Ureter (tissue), 1 donor: ENCODE data around the gene PSG3. TPM values are rescaled to one million over a fixed set of nuclear protein-coding genes. Genes with fewer than 3 reads are reported as not detected.
A peak's percentile ranks its signal among the peaks of the same experiment; 100 is the strongest.
"Not testable (repeated sequence)": the region's sequence is repeated elsewhere in the genome, so short reads cannot be mapped to it uniquely, and the experiment has no call there.

Experiments
- DNase-seq: peaks from one replicate; pipeline ENCODE4 v3.0.0-alpha.2; 2020; ENCODE audit warnings: low spot score
- total RNA-seq: library from RNA; stranded (reverse); gene quantifications from one replicate; pipeline ENCODE4 v1.2.4, GENCODE V29; 2023
- donor health status: DM: yes; HTN: yes; CAD: no.

Gene PSG3
- not detected for total RNA-seq

- not testable (repeated sequence) for DNase-seq
Observed at GRCh38 chr19:42740381-42740780, at the start of gene PSG3. PSG3 (minus strand) TSS chr19:42740481; CDS start chr19:42740384, 97 bp downstream.

- not testable (repeated sequence) for DNase-seq
Observed at GRCh38 chr19:42788766-42789165, 48.5 kb upstream of the PSG3 start.

GRCh38 chr19:42787766-42788165 lies 47.5 kb upstream of the PSG3 start:
- DNase-seq = not testable (repeated sequence)

- DNase-seq = peak; percentile 52
Observed at GRCh38 chr19:42776750-42777612, 36.7 kb upstream of the PSG3 start.

- not testable (repeated sequence) for DNase-seq
Observed at GRCh38 chr19:42774510-42775158, 34.4 kb upstream of the PSG3 start.

- DNase-seq = not testable (repeated sequence)
Observed at GRCh38 chr19:42767319-42767718, 27.0 kb upstream of the PSG3 start.

GRCh38 chr19:42766871-42767270 lies 26.6 kb upstream of the PSG3 start:
- DNase-seq = not testable (repeated sequence)

GRCh38 chr19:42764836-42765235 lies 24.6 kb upstream of the PSG3 start:
- no peak for DNase-seq

GRCh38 chr19:42762789-42763188 lies 22.5 kb upstream of the PSG3 start:
- DNase-seq = no peak

- not testable (repeated sequence) for DNase-seq
Observed at GRCh38 chr19:42761924-42762295, 21.6 kb upstream of the PSG3 start.

GRCh38 chr19:42760954-42761923 lies 21.0 kb upstream of the PSG3 start:
- DNase-seq = not testable (repeated sequence)

- DNase-seq = not testable (repeated sequence)
Observed at GRCh38 chr19:42758667-42759066, 18.4 kb upstream of the PSG3 start.

- not testable (repeated sequence) for DNase-seq
Observed at GRCh38 chr19:42752246-42752645, 12.0 kb upstream of the PSG3 start.

GRCh38 chr19:42741726-42742607 lies 1.7 kb upstream of the PSG3 start:
- not testable (repeated sequence) for DNase-seq

GRCh38 chr19:42737581-42738011 lies 2.7 kb downstream of the PSG3 start:
- DNase-seq = not testable (repeated sequence)

GRCh38 chr19:42728341-42728740 lies 11.9 kb downstream of the PSG3 start:
- DNase-seq = not testable (repeated sequence)

- not testable (repeated sequence) for DNase-seq
Observed at GRCh38 chr19:42714000-42714399, 26.3 kb downstream of the PSG3 start.

- DNase-seq = not testable (repeated sequence)
Observed at GRCh38 chr19:42712753-42713152, 27.5 kb downstream of the PSG3 start.

GRCh38 chr19:42710986-42711385 lies 29.3 kb downstream of the PSG3 start:
- not testable (repeated sequence) for DNase-seq

- DNase-seq = no peak
Observed at GRCh38 chr19:42697884-42698283, 42.4 kb downstream of the PSG3 start.
